Measurements from ENCODE around the gene KNSTRN.
A peak's percentile ranks its signal among the peaks of the same experiment; 100 is the strongest.

The KNSTRN gene

DNA sequence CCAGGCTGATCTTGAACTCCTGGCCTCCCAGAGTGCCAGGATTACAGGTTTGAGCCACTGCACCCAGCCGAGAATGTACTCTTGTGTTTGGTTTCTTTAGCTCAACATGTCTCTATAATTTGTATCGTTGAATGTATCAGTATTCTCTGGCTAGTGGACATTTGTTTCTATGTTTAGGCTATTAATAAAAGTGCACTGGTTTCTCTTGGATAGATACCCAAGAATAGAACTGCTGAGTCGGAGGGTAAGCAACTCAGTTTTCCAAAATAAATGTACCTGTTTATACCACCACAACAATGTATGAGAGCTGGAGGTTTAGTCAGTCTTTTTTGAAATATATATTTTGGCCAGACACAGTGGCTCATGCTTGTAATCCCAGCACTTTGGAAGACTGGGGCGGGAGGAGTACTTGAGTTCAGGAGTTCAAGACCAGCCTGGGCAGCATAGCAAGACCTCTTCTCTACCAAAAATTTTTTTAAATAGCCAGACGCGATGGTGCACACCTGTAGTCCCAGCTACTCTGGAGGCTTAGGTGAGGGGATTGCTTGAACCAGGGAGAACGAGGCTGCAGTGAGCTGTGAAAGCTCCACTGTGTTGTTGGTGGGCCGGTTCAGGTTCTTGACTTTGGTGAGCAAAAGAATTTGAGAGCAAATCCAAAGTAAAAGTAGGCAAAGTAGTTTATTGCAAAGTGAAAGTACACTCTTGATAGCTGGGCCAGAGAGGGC, 15.3 kb downstream of the KNSTRN start:
- DNase-seq (ENCODE audit: low read depth in 2 of 2) = no peak

DNA sequence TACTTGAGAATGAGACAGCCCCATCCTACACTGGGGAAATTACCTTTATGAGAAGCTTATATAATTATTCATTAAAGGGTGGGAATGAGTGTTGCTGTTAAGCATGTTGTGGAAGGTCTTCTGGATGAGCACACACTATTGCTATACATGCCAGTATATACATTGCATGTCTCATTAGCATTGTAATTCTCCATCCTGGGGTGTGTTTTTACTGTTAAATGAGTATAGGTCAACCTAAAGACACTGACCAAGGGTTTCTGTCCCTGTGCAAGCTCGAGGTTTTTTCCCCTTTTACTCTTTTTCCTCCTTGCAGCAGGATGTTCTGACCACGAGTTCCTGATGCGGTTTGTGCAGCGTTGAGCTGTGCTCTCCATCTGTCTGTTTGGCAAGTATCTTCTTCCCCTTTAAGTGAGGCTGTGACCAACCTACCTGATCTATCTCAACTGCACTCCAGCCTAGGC, 15.9 kb downstream of the KNSTRN start:
- DNase-seq (ENCODE audit: low read depth in 2 of 2) = no peak

DNA sequence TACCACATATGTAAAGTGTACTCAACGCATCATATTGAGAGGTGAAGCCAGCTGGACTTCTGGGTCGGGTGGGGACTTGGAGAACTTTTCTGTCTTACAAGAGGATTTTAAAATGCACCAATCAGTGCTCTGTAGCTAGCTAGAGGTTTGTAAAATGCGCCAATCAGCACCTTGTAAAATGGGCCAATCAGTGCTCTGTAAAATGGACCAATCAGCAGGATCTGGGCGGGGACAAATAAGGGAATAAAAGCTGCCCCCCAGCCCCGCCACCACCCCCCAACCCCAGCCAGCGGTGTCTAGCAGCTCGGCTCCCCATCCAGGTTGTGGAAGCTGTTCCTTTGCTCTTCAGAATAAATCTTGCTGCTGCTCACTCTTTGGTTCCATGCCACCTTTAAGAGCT, 16.8 kb downstream of the KNSTRN start:
- DNase-seq (ENCODE audit: low read depth in 2 of 2) = no peak

DNA sequence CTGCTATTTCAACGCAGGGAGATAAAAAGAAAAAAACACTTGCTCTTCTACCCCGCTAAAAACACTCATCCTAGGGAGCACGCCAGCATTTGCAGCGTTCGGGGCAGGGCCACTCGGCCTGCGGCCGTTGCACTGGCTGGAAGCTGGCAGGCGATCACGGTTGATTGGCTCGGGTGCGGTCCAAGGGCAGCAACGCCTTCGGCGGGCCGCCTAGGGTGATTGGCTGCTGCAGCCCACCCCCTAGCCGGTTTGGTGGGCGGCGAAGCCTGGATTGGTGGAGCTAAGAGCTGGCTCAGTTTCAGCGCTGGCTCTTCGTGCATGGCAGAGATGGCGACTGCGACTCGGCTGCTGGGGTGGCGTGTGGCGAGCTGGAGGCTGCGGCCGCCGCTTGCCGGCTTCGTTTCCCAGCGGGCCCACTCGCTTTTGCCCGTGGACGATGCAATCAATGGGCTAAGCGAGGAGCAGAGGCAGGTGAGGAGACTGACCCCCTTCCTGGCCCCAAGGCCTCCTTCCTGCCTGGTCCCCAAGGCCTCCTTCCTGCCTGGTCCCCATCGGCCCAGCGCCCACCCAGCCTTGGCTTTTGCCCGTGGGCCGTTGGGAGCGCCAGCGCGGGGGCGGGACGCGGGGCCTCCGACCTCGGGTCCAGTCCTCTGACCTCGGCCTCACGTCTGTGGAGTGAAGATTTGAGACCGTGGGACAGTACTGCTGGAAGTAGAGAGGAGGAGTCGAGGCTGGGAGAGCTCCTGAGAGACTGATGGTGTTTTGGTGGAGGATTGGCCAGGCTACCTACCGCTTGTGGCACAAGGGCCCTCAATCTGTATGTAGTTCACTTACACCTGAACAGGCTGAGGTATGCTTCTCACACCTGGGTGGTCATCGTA, 23.2 kb downstream of the KNSTRN start, which contains the start of gene IVD:
Gene IVD, plus strand, starts transcription at position 295 of the 881 bp plus-strand sequence. Its CDS starts 33 bp downstream, at position 328.
- peak; percentile 86 to 89 for DNase-seq (ENCODE audit: low read depth in 2 of 2)

DNA sequence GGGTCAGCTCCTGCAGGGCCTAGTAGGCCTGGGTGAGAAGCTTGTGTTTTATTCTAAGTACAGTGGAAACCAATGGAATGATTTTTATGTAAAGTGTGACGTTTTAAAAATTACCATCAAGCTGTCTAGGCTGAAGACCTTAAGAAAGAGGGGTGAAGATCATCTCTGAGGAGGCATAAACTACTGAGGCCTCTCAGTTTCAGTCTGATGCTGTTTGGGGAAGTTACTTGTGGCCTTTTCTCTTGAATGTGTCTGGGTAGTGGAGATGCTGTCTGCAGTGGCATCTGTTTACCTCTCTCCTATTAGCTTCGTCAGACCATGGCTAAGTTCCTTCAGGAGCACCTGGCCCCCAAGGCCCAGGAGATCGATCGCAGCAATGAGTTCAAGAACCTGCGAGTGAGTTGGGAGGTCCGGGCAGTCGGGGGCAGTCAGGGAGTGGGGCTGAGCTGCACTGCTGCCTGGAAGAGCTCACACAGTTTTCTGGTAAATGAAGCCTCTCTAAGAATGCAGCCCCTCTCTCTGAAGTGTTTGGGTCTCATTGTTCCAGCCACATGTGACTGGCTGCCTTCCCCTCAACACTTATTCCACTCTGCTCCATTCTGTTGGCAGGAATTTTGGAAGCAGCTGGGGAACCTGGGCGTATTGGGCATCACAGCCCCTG, 24.9 kb downstream of the KNSTRN start:
- DNase-seq (ENCODE audit: low read depth in 2 of 2) = no peak

DNA sequence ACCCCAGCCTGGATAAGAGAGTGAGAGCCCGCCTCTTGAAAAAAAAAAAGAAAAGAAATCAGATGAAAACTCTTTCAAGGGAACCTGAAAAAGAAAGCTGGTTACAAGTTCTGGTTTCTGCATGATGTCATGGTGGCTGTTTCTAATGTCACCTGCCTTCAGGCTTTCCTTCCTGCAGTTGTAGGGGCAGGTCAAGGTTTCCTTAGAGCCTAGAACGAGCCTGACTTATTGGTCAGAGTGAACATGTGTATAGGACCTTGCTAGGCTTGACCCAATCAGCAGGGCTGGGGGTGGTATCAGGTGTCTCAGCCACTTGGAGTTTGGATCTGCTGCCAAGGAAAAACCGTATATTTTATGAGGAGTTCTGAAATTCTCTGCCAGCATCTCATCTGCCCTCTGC, 26.8 kb downstream of the KNSTRN start:
- DNase-seq (ENCODE audit: low read depth in 2 of 2) = no peak

DNA sequence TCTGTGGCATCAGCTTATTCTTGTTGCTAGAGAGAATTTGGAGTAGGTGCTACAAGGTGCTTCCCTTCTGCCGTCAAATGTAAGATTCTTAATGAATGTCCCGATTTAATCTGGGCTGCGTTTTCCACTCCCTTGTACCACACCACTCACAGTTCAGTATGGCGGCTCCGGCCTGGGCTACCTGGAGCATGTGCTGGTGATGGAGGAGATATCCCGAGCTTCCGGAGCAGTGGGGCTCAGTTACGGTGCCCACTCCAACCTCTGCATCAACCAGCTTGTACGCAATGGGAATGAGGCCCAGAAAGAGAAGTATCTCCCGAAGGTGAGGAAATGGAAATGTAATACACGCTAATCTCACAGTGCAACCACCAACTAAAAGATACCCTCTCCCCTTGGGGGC, 28.0 kb downstream of the KNSTRN start:
- DNase-seq (ENCODE audit: low read depth in 2 of 2) = no peak

DNA sequence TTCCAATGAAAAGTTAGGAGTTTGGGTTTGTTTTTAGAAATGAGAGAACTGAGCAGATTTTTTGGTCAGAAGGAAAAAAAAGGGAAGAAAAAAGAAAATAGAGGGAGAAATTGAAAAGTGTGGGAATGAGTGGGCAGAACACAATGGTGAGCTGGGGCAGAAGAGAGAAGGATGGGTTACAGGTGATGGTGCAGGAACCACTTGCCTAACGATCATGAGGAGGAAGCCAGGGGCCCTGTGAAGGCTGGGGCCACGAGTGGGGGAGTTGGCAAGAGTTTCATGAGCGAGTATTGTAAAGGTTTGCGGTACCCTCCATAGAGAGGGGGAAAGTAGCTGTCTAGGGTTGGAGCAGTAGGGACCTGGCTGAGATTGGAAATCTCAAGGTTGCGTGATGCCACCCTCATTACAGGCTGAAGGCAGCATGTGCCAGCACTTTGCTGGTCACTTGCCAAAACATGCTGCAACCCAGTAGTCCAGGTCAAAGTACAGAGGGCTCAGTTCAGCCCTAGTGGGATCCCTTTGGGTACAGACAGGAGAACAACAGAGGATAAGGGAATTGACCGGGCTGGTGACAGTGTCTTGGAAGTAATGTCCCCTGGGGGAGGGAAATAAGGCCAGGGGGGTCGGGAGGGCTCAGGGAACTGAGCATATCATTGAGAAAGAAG, 29.7 kb downstream of the KNSTRN start:
- DNase-seq (ENCODE audit: low read depth in 2 of 2) = no peak

DNA sequence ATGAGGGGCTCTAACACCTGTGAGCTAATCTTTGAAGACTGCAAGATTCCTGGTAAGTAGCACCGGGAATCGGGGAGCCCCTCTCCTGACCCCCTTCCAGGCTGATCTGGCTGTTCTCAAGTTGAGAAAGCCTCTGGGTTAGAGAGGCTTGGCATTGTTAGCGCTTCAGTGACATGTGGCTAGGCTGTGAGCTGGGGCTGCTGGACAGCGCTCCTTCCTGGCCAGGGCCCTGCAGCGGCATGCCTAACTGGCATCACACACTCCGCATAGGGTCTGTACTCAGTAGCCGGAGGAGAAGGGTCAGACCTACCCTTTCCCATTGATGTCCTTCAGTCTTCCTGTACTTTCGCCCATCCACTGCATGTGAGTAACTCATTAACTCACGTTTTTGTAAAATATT, 30.5 kb downstream of the KNSTRN start:
- no peak for DNase-seq (ENCODE audit: low read depth in 2 of 2)

DNA sequence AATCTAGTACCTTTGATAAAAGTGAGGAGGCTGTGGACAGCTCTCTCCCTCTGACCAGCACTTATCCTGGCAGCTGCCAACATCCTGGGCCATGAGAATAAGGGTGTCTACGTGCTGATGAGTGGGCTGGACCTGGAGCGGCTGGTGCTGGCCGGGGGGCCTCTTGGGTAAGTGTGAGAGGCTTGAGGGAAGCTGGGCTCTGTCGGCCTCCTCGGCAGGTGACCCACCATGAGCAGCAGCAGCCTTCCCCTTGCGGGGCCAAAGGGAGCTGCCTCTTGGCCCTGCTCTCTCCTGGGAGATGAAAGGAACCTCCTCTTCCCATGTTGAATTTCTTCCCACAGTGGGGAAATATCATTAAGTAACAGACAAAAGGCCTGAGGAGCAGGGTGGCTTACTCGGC, 32.3 kb downstream of the KNSTRN start:
- no peak for DNase-seq (ENCODE audit: low read depth in 2 of 2)

DNA sequence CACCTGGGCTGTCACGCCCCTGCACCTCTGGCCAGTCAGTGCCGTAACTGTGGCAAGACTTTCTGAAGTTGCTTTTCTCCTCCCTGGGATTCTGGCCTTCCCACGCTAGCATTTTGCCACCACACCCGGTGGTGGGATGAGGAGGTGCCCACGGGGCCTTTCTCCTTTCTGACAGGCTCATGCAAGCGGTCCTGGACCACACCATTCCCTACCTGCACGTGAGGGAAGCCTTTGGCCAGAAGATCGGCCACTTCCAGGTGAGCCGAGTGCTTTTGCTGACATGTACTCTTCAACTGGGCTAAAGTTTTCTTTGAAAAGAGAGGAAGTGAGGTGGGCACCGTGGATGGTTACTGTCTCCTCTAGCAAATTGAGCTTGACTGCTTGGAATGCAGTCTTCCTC, 32.7 kb downstream of the KNSTRN start:
- no peak for DNase-seq (ENCODE audit: low read depth in 2 of 2)

DNA sequence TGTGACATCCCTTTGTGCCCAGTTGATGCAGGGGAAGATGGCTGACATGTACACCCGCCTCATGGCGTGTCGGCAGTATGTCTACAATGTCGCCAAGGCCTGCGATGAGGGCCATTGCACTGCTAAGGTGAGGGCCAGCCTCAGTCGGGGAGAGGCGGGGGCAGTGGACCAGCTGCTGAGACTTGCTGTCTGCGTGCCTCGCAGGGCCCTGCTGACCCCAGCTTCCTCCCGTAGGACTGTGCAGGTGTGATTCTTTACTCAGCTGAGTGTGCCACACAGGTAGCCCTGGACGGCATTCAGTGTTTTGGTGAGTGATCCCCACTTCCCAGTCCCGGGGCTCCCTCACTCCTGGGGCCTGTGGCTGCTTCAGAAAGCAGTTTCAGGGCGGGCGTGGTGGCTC, 33.5 kb downstream of the KNSTRN start:
- no peak for DNase-seq (ENCODE audit: low read depth in 2 of 2)

DNA sequence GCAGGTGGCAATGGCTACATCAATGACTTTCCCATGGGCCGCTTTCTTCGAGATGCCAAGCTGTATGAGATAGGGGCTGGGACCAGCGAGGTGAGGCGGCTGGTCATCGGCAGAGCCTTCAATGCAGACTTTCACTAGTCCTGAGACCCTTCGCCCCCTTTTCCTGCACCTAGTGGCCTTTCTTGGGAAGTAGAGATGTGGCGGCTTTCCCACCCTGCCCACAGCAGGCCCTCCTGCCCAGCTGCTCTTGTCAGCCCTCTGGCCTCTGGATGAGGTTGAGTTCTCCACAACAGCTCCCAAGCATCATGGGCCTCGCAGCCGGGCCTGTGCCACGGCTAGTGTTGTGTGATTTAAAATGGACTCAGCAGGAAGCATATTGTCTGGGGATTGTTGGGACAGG, 35.6 kb downstream of the KNSTRN start:
- no peak for DNase-seq (ENCODE audit: low read depth in 2 of 2)

DNA sequence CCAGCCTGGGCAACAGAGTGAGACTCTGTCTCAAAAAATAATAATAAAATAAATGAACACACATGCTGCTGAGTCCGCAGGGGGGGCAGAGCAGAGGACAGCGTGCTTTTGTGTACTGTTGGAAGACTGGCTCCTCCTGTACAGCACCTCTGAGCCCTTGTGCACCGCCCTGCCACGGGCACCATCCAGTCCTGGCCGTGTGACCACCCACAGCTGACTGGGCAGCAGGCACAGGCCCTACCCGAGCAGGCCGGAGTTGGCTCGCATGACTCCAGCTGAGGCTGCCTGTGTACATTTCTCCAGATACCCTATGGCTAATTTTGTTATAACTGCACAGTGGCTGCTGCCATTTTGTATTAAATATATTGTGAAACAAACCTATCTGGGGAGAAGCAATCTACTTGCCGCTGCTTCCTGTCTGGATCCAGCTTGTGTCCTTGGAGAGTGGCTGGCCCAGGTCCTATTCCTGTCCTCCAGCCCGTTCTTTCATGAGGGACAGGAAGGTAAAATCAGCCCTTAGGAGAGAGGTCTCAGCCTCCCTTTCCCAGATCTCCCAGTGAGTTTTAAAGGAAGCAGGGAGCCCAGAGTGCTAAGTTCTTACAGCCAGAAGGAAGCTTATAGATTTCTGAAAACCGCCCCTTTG, 37.7 kb downstream of the KNSTRN start:
- no peak for DNase-seq (ENCODE audit: low read depth in 2 of 2)

DNA sequence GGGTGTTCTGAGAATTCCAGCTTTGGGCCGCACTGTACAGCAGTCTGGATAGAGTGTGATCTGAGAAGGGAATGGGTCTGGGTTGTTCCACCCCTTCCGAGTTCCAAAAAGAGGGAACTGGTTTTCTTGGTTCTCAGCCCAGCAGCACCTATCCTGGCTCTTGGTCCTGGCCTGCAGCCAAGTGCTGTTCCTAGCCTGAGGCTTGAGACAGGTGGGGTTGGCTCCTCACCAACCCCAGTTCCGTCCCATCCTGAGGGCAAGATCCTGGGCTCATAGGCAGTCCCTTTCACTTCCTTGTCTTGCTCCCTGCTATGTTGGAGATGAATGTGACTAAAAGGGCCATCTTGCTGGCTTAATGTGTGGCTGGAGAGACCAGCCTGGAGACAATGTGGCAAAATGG, 38.3 kb downstream of the KNSTRN start:
- no peak for DNase-seq (ENCODE audit: low read depth in 2 of 2)

DNA sequence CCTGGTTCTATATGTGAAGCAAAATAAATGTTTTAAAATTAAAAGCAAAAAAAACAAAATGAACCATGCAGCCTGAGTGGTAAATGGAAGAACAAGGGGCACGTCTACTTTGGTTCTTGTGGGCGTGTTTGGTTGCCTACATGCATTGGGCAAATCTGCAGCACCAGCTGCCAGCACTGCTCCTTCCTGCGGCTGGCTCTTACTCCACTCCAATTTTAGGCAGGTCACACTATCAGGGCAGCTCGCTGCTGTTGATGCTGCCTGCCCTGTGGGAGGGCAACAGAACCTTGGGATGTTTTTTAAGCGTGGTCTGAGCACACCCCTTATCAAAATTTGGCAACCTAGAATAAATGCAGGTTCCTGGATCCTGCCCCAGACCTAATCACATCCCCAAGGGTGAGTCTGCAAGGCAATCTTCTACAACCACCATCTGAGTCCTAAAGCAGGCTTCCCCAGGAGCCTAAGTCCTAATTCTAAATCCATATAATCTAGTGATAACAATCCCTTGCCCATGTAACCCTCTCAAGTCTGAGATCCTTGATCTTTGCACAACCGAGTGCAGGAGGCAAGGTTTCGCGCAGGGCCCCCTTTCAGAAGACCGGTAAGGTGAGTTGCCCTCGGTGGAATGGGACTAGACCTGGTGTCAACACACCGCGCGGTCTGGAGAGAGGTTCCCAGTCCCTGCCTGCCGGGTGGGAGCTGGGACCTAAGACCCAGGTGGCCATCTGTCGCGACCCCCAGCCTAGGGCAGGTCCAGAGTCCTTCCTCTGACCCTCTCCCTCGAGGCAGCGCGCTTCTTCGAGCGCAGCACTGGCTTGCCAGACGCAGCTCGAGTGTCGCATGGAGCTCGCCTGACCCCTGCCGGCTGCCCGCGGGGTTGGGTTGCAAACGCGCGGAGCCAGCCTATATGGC, 39.0 kb downstream of the KNSTRN start:
- peak; percentile 67 to 83 for DNase-seq (ENCODE audit: low read depth in 2 of 2)

DNA sequence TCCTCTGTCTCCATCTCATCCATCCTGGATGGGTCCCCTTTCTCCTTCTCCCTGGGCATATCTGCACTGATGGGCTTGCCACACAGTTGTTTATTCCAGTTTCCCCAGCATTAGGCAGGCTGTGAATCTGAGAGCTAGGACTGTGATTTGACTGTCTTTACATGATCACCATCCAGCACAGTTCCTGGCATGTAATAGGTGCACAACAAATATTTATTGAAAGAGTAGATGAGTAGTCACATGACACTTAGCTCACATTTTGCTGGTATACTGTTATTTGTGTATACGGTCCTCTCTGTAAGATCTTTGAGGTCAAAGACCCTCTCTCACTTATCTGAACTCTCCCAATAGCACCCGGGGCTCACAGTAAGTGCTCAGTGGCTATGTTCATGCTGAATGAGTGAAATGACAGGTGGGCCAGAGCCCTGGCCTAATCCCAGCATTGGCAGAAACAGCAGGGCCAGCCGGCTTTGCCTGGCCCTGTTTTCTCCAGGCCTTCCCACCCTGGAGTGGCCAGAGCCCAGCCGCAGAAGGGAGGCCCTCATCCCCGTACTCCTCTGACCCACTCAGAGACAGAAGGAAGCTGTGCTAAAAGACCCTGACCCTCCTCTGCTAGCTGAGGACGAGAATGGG, 42.1 kb downstream of the KNSTRN start:
- no peak for DNase-seq (ENCODE audit: low read depth in 2 of 2)

DNA sequence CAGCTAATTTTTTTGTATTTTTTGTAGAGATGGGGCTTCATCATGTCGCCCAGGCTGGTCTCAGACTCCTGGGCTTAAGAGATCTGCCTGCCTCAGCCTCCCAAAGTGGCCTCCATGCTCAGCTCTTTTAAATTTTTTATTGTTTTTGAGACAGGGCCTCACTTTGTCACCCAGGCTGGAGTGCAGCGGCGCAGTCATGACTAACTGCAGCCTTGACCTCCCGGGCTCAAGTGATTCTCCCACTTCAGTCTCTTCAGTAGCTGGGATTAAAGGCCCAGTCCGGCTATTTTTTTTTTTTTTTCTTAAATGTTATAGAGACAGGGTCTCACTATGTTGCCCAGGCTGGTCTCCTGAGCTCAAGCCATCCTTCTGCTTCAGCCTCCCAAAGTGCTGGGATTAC, 43.2 kb downstream of the KNSTRN start:
- DNase-seq (ENCODE audit: low read depth in 2 of 2) = no peak

DNA sequence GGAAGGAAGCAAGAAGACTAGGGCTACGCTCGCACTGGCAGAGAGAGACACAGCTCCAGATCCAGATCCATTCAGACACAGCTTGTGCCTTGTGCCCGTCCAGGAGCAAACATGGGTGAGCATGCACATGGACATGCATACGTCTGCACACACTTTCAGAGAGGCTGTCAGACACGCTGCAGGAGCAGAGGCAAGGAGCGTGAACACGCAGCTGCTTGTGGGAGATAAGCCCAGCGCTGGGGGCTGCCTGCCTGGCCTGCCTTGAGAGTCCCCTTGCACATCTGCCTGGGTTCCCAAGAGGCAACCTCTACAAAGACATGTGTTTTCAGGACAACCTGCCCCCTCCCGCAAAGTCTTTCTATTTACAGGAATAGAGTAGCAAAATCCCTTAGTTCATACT, 44.7 kb downstream of the KNSTRN start:
- DNase-seq (ENCODE audit: low read depth in 2 of 2) = no peak

DNA sequence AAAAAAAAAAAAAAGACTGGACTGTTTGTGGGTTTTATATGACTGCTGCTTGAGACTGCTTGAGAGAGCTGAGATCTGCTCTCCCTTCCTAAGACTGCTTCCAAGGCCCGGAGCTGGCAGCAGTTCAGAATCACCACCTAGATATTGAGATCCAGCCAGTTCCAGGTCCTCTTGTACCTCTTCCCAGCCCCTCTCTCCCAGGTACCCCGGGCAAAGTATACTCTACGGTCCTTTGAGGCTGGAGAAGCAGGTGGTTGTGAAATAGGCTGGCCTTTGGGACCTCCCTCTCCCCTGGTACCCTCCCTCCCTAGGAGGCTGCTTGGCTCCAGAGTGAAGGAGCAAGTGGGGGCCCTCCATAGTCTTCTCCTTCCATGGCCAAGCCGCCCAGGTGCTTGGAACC, 45.7 kb downstream of the KNSTRN start:
- DNase-seq (ENCODE audit: low read depth in 2 of 2) = no peak
